ENCODE results near the gene ABCC10.

The ABCC10 gene

GRCh38 chr6:43447604-43448003 lies 20.3 kb downstream of the ABCC10 start:
- no peaks in the 10 kb centered on the region for H3K9me3 ChIP-seq
- H3K36me3 ChIP-seq: no peaks in the 10 kb centered on the region; the same call in 1 of the 2 replicates
- no peak for TF ChIP-seq CTCF (IDR thresholded peaks at IDR 0.05; ENCODE audit: low read depth, low read length)
- no peaks in the 10 kb centered on the region for H3K27me3 ChIP-seq
- no peak overlapping the region for H3K4me3 ChIP-seq (ENCODE audit: low read depth, low read length)
- no peaks in the 10 kb centered on the region for H3K4me1 ChIP-seq
- DNase-seq: no peak

- no peaks in the 10 kb centered on the region for H3K9me3 ChIP-seq
- no peak overlapping the region for H3K4me3 ChIP-seq (ENCODE audit: low read depth, low read length)
- DNase-seq: no peak
- no peaks in the 10 kb centered on the region for H3K4me1 ChIP-seq
- no peak for TF ChIP-seq CTCF (IDR thresholded peaks at IDR 0.05; ENCODE audit: low read depth, low read length)
- no peaks in the 10 kb centered on the region; the same call in 1 of the 2 replicates for H3K36me3 ChIP-seq
- H3K27me3 ChIP-seq: no peaks in the 10 kb centered on the region
These were observed 21.6 kb downstream of the ABCC10 start for GRCh38 chr6:43448916-43449315.

- no peak for DNase-seq
- no peaks in the 10 kb centered on the region for H3K4me1 ChIP-seq
- no peaks in the 10 kb centered on the region; the same call in 1 of the 2 replicates for H3K36me3 ChIP-seq
- H3K27me3 ChIP-seq: peaks cover under 1% of the 10 kb centered on the region; the same call in 1 of the 2 replicates
- H3K4me3 ChIP-seq (ENCODE audit: low read depth, low read length): no peak overlapping the region
- no peak for TF ChIP-seq CTCF (IDR thresholded peaks at IDR 0.05; ENCODE audit: low read depth, low read length)
- H3K9me3 ChIP-seq: no peaks in the 10 kb centered on the region
These were observed 23.4 kb downstream of the ABCC10 start for GRCh38 chr6:43450699-43451131.

- no peaks in the 10 kb centered on the region for H3K4me1 ChIP-seq
- no peak for DNase-seq
- peaks cover 7% of the 10 kb centered on the region for H3K27me3 ChIP-seq
- no peak overlapping the region for H3K4me3 ChIP-seq (ENCODE audit: low read depth, low read length)
- H3K9me3 ChIP-seq: no peaks in the 10 kb centered on the region
- no peaks in the 10 kb centered on the region; the same call in 1 of the 2 replicates for H3K36me3 ChIP-seq
- TF ChIP-seq CTCF (IDR thresholded peaks at IDR 0.05; ENCODE audit: low read depth, low read length): no peak
These were observed 24.0 kb downstream of the ABCC10 start for GRCh38 chr6:43451348-43451747.

GRCh38 chr6:43451939-43452338 lies 24.6 kb downstream of the ABCC10 start:
- Histone ChIP-seq H3K4me3 (ENCODE audit: low read depth, low read length) (no peak overlapping the region), H3K9me3 (no peaks in the 10 kb centered on the region), H3K4me1 (no peaks in the 10 kb centered on the region), H3K36me3 (no peaks in the 10 kb centered on the region; the same call in 1 of the 2 replicates), H3K27me3 (peaks cover 12% of the 10 kb centered on the region)
- no peak for TF ChIP-seq CTCF (IDR thresholded peaks at IDR 0.05; ENCODE audit: low read depth, low read length)
- no peak for DNase-seq

GRCh38 chr6:43452896-43453295 lies 25.6 kb downstream of the ABCC10 start:
- TF ChIP-seq CTCF (IDR thresholded peaks at IDR 0.05; ENCODE audit: low read depth, low read length): no peak
- Histone ChIP-seq H3K4me3 (ENCODE audit: low read depth, low read length) (no peak overlapping the region), H3K27me3 (peaks cover 12% of the 10 kb centered on the region), H3K9me3 (no peaks in the 10 kb centered on the region), H3K4me1 (no peaks in the 10 kb centered on the region), H3K36me3 (no peaks in the 10 kb centered on the region; the same call in 1 of the 2 replicates)
- DNase-seq: no peak

All from BE2C (cell line).